B cell (primary cell): ENCODE data around the gene SLC25A29. TPM values are rescaled to one million over a fixed set of nuclear protein-coding genes. Genes with fewer than 3 reads are reported as not detected.

Source experiments
- ATAC-seq: fragments of 200-7000 bp; cut with Tn5 transposase; one replicate; pipeline ENCODE4 v1.10.0; 2021; ENCODE audit warnings: low read depth, mild to moderate bottlenecking, moderate number of reproducible peaks, moderate library complexity
- CTCF ChIA-PET: fragments of 350-600 bp; sonication (Branson Sonifier 250); formaldehyde crosslinking; loops from one replicate; lab custom pipeline; 2021; ENCODE audit warnings: antibody characterized with exemption, inconsistent platforms; lab: Charles Lee
- POLR2A ChIA-PET: fragments of 350-600 bp; sonication (Branson Sonifier 250); formaldehyde crosslinking; loops from one replicate; lab custom pipeline; 2021; ENCODE audit warnings: antibody characterized with exemption; lab: Charles Lee
- DNase-seq: peaks from one replicate; pipeline ENCODE4 v3.0.0; 2013
- H2AFZ ChIP-seq: 2 replicates; pipeline ENCODE4 v1.6.1; 2012; ENCODE audit warnings: mild to moderate bottlenecking, low read depth, low read length; ENCODE audit not compliant: insufficient read depth, poor library complexity, severe bottlenecking
- H3K27ac ChIP-seq, 2 donors: 1 replicate in 1 of 2; 2 replicates in 1 of 2; pipeline ENCODE4 v1.5.1; 2012 to 2013; ENCODE audit warnings: low read length in 2 of 2, mild to moderate bottlenecking in 2 of 2, moderate library complexity in 1 of 2
- H3K27me3 ChIP-seq, 4 experiments: fragments of 200-600 bp in 1 of 4; sonication (generic) in 1 of 4; replicated peaks in 1 of 4; 1 replicate in 2 of 4; 2 replicates in 2 of 4; pipeline versions ENCODE4 v1.6.1 to v1.7.0; 2013 to 2016; ENCODE audit warnings: low read length in 3 of 4, mild to moderate bottlenecking in 2 of 4, mixed read lengths in 1 of 4, moderate library complexity in 1 of 4; ENCODE audit not compliant: insufficient read depth in 4 of 4, control insufficient read depth in 3 of 4; ENCODE audit errors: control extremely low read depth in 1 of 4
- H3K36me3 ChIP-seq, 2 experiments: replicated peaks in 1 of 2; 1 replicate in 1 of 2; 2 replicates in 1 of 2; pipeline versions ENCODE4 v1.6.1 to v1.7.1; 2013; ENCODE audit warnings: low read length in 1 of 2; ENCODE audit not compliant: insufficient read depth in 2 of 2, control insufficient read depth in 1 of 2; ENCODE audit errors: control extremely low read depth in 1 of 2, extremely low read depth in 1 of 2
- H3K4me1 ChIP-seq, 2 donors: fragments of 200-600 bp in 1 of 2; sonication (generic) in 1 of 2; 1 replicate in 1 of 2; 2 replicates in 1 of 2; pipeline versions ENCODE4 v1.5.1 to v1.6.1; 2013 to 2017; ENCODE audit warnings: low read length in 2 of 2; ENCODE audit not compliant: control insufficient read depth in 2 of 2, insufficient read depth in 2 of 2
- H3K4me2 ChIP-seq: replicated peaks from 2 replicates; pipeline ENCODE3; 2012; ENCODE audit warnings: mild to moderate bottlenecking, low read depth, low read length; ENCODE audit not compliant: poor library complexity, severe bottlenecking
- H3K4me3 ChIP-seq, 5 experiments: fragments of 200-600 bp in 1 of 5; sonication (generic) in 1 of 5; 1 replicate in 3 of 5; 2 replicates in 2 of 5; pipeline versions ENCODE4 v1.5.1 to v1.7.0; 2011 to 2016; ENCODE audit warnings: low read length in 4 of 5, mild to moderate bottlenecking in 4 of 5, low read depth in 2 of 5, control low read depth in 1 of 5, moderate library complexity in 1 of 5; ENCODE audit not compliant: insufficient read depth in 1 of 5; ENCODE audit errors: control extremely low read depth in 1 of 5, extremely low read depth in 1 of 5
- H3K79me2 ChIP-seq: fragments of 200-600 bp; sonication (generic); one replicate; pipeline ENCODE4 v1.6.0; 2016; ENCODE audit warnings: low read length; ENCODE audit not compliant: control insufficient read depth, insufficient read depth
- H3K9ac ChIP-seq: fragments of 200-600 bp; sonication (generic); 2 replicates; pipeline ENCODE4 v1.6.1; 2017; ENCODE audit warnings: mild to moderate bottlenecking, low read length, moderate library complexity
- H3K9me3 ChIP-seq, 3 donors: one replicate each; pipeline versions ENCODE4 v1.6.1 to v1.7.1; 2013; ENCODE audit warnings: low read length in 2 of 3; ENCODE audit not compliant: control insufficient read depth in 2 of 3, insufficient read depth in 1 of 3; ENCODE audit errors: control extremely low read depth in 1 of 3
- H4K20me1 ChIP-seq: 2 replicates; pipeline ENCODE4 v1.6.0; 2012; ENCODE audit warnings: mild to moderate bottlenecking, low read length; ENCODE audit not compliant: insufficient read depth, control insufficient read depth, poor library complexity, severe bottlenecking
- H3K27ac Mint-ChIP-seq: one replicate; pipeline ENCODE4 v1.8.0; 2021; ENCODE audit warnings: mixed read lengths
- H3K27me3 Mint-ChIP-seq: one replicate; pipeline ENCODE4 v1.8.0; 2021; ENCODE audit warnings: mixed read lengths
- H3K4me1 Mint-ChIP-seq: one replicate; pipeline ENCODE4 v1.8.0; 2021; ENCODE audit warnings: mixed read lengths
- H3K4me3 Mint-ChIP-seq: one replicate; pipeline ENCODE4 v1.8.0; 2021; ENCODE audit warnings: mixed read lengths
- H3K9me3 Mint-ChIP-seq: one replicate; pipeline ENCODE4 v1.8.0; 2022; ENCODE audit warnings: mixed read lengths; ENCODE audit not compliant: insufficient read depth
- EZH2 ChIP-seq: IDR thresholded peaks from 2 replicates; pipeline ENCODE4 v1.6.1; 2012; ENCODE audit warnings: borderline replicate concordance, low read depth, mild to moderate bottlenecking, moderate library complexity, low read length; ENCODE audit not compliant: insufficient read depth, poor library complexity, severe bottlenecking
- WGBS: methylation state at CpG from one replicate; pipeline ENCODE4 v1.1.5; 2013; ENCODE audit warnings: missing lambda C conversion rate; ENCODE audit not compliant: insufficient coverage; 5-methylcytosine and 5-hydroxymethylcytosine counted together
- intact Hi-C: fragments of 100-400 bp; cut with micrococcal nuclease; formaldehyde crosslinking; loops from one replicate; pipeline ENCODE4 v1.10.0; 2022
- polyA plus RNA-seq: library from polyadenylated mRNA; depleted of rRNA; stranded (reverse); fragments of >200 nt; gene quantifications from 2 replicates; pipeline ENCODE4 v1.2.3, GENCODE V29; 2012
- total RNA-seq, 2 donors: library from RNA; stranded (reverse); fragments of 120-200 nt in 1 of 2; gene quantifications; 1 replicate in 1 of 2; 2 replicates in 1 of 2; pipeline versions ENCODE4 v1.2.3 to v1.2.4, GENCODE V29; 2013 to 2022
- TF ChIP-seq, protein P1 (sequence below): fragments of 200-600 bp; IDR thresholded peaks from one replicate; pipeline ENCODE4 v1.8.0; 2022; ENCODE audit warnings: antibody characterized with exemption, mild to moderate bottlenecking

Gene SLC25A29
- total and polyA plus RNA-seq, 2 donors (not counting 1 experiment from before 2014, with no cell fraction given), result 15.1 to 99.9 TPM

DNA sequence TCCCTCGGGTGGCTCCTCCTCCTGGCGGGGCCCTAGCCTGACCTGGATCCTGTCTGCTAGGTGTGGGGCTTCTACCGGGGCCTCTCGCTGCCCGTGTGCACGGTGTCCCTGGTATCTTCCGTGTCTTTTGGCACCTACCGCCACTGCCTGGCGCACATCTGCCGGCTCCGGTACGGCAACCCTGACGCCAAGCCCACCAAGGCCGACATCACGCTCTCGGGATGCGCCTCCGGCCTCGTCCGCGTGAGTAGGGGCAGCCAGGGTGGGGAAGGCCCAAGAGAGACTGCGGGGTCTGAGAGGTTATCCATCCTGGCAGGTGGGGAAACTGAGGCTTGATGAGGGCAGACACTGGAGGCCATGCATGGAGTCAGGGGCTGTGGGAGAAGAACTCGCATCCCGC is 20.9 kb upstream of the SLC25A29 start:
- no peak for DNase-seq
- ChIA-PET POLR2A (no interaction called here), CTCF (no interaction called here)
- Mint-ChIP-seq H3K4me3 (no peak overlapping the region), H3K4me1 (no peaks in the 10 kb centered on the region), H3K27me3 (no peaks in the 10 kb centered on the region), H3K27ac (no peak overlapping the region), H3K9me3 (no peaks in the 10 kb centered on the region)
- Histone ChIP-seq H3K27ac (no peak overlapping the region), H3K79me2 (no peaks in the 10 kb centered on the region), H3K9ac (no peak overlapping the region), H3K4me2 (no peak overlapping the region), H3K4me3 (no peak overlapping the region), H4K20me1 (no peaks in the 10 kb centered on the region), H3K27me3 (no peaks in the 10 kb centered on the region), H2AFZ (no peak overlapping the region), H3K9me3 (no peaks in the 10 kb centered on the region), H3K4me1 (peaks cover 0 to 2% of the 10 kb centered on the region in 2 donors), H3K36me3 (no peaks in the 10 kb centered on the region)
- no peak for TF ChIP-seq EZH2
- TF ChIP-seq, protein P1, sequence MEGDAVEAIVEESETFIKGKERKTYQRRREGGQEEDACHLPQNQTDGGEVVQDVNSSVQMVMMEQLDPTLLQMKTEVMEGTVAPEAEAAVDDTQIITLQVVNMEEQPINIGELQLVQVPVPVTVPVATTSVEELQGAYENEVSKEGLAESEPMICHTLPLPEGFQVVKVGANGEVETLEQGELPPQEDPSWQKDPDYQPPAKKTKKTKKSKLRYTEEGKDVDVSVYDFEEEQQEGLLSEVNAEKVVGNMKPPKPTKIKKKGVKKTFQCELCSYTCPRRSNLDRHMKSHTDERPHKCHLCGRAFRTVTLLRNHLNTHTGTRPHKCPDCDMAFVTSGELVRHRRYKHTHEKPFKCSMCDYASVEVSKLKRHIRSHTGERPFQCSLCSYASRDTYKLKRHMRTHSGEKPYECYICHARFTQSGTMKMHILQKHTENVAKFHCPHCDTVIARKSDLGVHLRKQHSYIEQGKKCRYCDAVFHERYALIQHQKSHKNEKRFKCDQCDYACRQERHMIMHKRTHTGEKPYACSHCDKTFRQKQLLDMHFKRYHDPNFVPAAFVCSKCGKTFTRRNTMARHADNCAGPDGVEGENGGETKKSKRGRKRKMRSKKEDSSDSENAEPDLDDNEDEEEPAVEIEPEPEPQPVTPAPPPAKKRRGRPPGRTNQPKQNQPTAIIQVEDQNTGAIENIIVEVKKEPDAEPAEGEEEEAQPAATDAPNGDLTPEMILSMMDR, result no peak
- no peak for ATAC-seq
- 97% methylated on average over 24 of the region's 24 CpGs for WGBS
- intact Hi-C loops, result no loop called here

GRCh38 chr14:100325958-100326357 is 19.7 kb upstream of the SLC25A29 start:
- H3K9me3 Mint-ChIP-seq, result no peaks in the 10 kb centered on the region
- WGBS, result 88% methylated on average over 13 of the region's 13 CpGs
- ATAC-seq (no peak), DNase-seq (no peak)
- no peaks in the 10 kb centered on the region for H3K4me1 ChIP-seq
- no peaks in the 10 kb centered on the region for H4K20me1 ChIP-seq
- TF ChIP-seq EZH2, result no peak
- TF ChIP-seq, protein P1, result no peak
- no peak overlapping the region for H3K9ac ChIP-seq
- intact Hi-C loops, result no loop called here
- no peak overlapping the region for H3K4me3 ChIP-seq
- H3K9me3 ChIP-seq, result no peaks in the 10 kb centered on the region
- H2AFZ ChIP-seq, result no peak overlapping the region
- H3K79me2 ChIP-seq, result no peaks in the 10 kb centered on the region
- no peak overlapping the region for H3K27ac ChIP-seq
- no peaks in the 10 kb centered on the region for H3K27me3 Mint-ChIP-seq
- H3K27ac Mint-ChIP-seq, result no peak overlapping the region
- no peak overlapping the region for H3K4me2 ChIP-seq
- H3K4me1 Mint-ChIP-seq, result no peaks in the 10 kb centered on the region
- POLR2A ChIA-PET, result no interaction called here
- no peaks in the 10 kb centered on the region for H3K27me3 ChIP-seq
- CTCF ChIA-PET, result no interaction called here
- no peaks in the 10 kb centered on the region for H3K36me3 ChIP-seq
- H3K4me3 Mint-ChIP-seq, result no peak overlapping the region
